ENCODE data around the gene ZNF778. TPM values are rescaled to one million over a fixed set of nuclear protein-coding genes. Genes with fewer than 3 reads are reported as not detected.
"Not testable (repeated sequence)": the region's sequence is repeated elsewhere in the genome, so short reads cannot be mapped to it uniquely, and the experiment has no call there.

The ZNF778 gene
- total RNA-seq, 4 donors from 2014 or later: 7.4 to 30.2 (median 15.9) TPM

DNA sequence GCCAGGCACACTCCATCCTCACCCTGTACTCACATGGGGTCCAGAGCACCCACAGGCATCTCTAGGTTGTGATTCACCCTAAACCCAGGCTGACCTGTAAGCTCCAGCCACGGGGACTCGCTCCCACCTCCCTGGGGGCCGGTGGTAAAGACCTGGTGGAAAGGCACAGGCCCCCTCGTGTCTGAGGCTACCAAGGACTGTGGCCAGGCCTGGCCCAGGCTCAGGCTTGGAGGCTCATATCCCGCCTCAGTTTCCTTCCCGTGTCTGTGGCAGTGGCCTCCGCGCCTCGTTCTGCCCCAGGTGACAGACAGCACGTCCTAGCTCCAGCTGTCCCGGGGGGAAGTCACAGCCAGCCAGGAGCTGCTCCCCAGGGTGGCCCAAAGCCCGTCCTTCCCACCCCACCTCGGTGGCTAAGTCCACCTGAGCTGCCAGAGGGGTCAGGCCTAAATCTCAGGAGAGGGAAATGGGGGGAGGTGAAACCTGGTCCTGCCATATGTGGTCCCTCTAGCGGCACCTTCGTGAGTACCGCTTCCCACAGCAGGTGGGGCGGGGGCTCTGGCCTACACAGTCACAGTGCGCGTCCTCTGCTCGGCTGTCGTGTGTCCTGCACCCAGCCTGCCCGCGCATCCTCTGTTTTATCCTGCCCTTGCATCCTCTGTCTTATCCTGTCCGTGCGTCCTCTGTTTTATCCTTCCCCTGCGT is 33.4 kb upstream of the ZNF778 start:
- DNase-seq: no peak
- intact Hi-C loops (cut with DNase I; ENCODE audit: low total_unique reads): no loop called here
- Histone ChIP-seq H3K9me3 (no peaks in the 10 kb centered on the region), H3K36me3 (no peaks in the 10 kb centered on the region), H3K4me1 (no peaks in the 10 kb centered on the region), H3K27ac (no peak overlapping the region), H3K4me3 (no peak overlapping the region), H3K27me3 (no peaks in the 10 kb centered on the region)
- TF ChIP-seq POLR2A (IDR thresholded peaks at IDR 0.05): no peak
- TF ChIP-seq, protein P1, sequence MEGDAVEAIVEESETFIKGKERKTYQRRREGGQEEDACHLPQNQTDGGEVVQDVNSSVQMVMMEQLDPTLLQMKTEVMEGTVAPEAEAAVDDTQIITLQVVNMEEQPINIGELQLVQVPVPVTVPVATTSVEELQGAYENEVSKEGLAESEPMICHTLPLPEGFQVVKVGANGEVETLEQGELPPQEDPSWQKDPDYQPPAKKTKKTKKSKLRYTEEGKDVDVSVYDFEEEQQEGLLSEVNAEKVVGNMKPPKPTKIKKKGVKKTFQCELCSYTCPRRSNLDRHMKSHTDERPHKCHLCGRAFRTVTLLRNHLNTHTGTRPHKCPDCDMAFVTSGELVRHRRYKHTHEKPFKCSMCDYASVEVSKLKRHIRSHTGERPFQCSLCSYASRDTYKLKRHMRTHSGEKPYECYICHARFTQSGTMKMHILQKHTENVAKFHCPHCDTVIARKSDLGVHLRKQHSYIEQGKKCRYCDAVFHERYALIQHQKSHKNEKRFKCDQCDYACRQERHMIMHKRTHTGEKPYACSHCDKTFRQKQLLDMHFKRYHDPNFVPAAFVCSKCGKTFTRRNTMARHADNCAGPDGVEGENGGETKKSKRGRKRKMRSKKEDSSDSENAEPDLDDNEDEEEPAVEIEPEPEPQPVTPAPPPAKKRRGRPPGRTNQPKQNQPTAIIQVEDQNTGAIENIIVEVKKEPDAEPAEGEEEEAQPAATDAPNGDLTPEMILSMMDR (IDR thresholded peaks at IDR 0.05): no peak

DNA sequence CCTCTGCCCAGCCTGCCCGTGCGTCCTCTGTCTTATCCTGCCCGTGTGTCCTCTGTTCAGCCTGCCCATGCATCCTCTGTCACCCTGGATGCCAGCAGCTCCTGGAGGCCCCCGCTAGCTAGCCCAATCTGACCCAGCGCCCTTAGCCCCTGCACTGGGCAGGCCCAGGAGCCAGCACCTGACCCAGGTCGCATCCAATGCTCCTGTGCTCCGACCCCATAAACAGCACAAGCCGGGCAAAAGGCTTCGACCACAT is 32.9 kb upstream of the ZNF778 start:
- intact Hi-C loops (cut with DNase I; ENCODE audit: low total_unique reads): no loop called here
- Histone ChIP-seq H3K27me3 (no peaks in the 10 kb centered on the region), H3K4me3 (no peak overlapping the region), H3K9me3 (no peaks in the 10 kb centered on the region), H3K4me1 (no peaks in the 10 kb centered on the region), H3K36me3 (no peaks in the 10 kb centered on the region), H3K27ac (no peak overlapping the region)
- no peak for DNase-seq
- no peak for TF ChIP-seq POLR2A (IDR thresholded peaks at IDR 0.05)
- TF ChIP-seq, protein P1 (IDR thresholded peaks at IDR 0.05): no peak

DNA sequence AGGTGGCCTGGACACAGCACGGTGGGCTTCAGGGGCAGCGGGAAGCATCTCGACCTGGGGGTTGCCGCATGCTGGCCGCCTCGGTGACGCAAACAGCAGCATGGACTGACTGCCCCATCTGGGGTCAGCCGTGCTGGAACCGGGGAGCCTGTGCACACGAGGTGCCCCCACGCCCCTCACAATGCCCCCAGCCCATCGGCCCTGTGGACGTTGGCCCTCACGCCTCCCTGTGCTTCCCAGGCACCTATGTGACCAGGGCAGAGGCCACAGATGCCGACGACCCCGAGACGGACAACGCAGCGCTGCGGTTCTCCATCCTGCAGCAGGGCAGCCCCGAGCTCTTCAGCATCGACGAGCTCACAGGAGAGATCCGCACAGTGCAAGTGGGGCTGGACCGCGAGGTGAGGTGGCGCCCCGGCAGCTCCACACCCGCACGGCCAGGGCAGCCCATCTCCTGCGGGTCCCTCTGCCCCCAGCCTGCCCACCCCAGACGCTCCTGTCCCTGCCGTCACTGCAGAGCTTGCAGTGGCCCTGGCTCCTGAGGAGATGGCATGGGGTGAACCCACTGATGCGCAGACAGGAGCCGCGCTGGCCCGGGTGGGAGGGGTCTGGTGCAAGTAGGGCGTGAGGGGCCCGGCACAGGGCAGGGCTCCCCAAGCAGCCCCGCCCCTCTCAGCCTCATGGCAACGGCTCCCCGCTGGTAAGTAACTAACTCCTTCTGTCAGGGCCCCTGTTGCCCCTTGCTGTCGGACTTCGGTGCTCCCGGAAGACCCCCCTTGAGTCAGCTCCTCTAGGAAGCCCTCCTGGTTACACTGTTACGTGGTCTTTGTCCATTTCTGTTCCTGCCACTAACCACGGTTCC is 32.3 kb upstream of the ZNF778 start:
- H3K27ac ChIP-seq: no peak overlapping the region
- H3K36me3 ChIP-seq: no peaks in the 10 kb centered on the region
- H3K27me3 ChIP-seq: no peaks in the 10 kb centered on the region
- DNase-seq: no peak
- no peak for TF ChIP-seq POLR2A (IDR thresholded peaks at IDR 0.05)
- TF ChIP-seq, protein P1 (IDR thresholded peaks at IDR 0.05): no peak
- H3K9me3 ChIP-seq: no peaks in the 10 kb centered on the region
- H3K4me1 ChIP-seq: no peaks in the 10 kb centered on the region
- H3K4me3 ChIP-seq: no peak overlapping the region
- intact Hi-C loops (cut with DNase I; ENCODE audit: low total_unique reads): no loop called here

DNA sequence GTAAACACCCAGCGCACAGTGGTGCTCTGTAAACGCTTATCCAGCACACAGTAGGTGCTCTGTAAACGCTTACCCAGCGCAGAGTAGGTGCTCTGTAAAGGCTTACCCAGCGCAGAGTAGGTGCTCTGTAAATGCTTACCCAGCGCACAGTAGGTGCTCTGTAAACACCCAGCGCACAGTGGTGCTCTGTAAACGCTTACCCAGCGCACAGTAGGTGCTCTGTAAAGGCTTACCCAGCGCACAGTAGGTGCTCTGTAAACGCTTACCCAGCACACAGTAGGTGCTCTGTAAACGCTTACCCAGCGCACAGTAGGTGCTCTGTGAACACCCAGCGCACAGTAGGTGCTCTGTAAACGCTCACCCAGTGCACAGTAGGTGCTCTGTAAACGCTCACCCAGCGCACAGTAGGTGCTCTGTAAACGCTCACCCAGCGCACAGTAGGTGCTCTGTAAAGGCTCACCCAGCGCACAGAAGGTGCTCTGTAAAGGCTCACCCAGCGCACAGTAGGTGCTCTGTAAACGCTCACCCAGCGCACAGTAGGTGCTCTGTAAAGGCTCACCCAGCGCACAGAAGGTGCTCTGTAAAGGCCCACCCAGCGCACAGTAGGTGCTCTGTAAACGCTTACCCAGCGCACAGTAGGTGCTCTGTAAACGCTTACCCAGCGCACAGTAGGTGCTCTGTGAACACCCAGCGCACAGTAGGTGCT is 31.5 kb upstream of the ZNF778 start:
- H3K9me3 ChIP-seq; intact Hi-C loops (cut with DNase I; ENCODE audit: low total_unique reads); H3K4me1 ChIP-seq; H3K4me3 ChIP-seq; H3K27ac ChIP-seq; H3K27me3 ChIP-seq; H3K36me3 ChIP-seq; DNase-seq: not testable (repeated sequence)

DNA sequence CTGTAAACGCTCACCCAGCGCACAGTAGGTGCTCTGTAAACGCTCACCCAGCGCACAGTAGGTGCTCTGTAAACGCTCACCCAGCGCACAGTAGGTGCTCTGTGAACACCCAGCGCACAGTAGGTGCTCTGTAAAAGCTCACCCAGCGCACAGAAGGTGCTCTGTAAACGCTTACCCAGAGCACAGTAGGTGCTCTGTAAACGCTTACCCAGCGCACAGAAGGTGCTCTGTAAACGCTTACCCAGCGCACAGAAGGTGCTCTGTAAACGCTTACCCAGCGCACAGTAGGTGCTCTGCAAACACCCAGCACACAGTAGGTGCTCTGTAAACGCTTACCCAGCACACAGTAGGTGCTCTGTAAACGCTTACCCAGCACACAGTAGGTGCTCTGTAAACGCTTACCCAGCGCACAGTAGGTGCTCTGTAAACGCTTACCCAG is 30.9 kb upstream of the ZNF778 start:
- DNase-seq; H3K27me3 ChIP-seq; H3K4me3 ChIP-seq; H3K9me3 ChIP-seq; H3K36me3 ChIP-seq; intact Hi-C loops (cut with DNase I; ENCODE audit: low total_unique reads); H3K4me1 ChIP-seq; H3K27ac ChIP-seq: not testable (repeated sequence)

Measured in uterus (tissue), 4 donors.